GM23248 (cell line): ENCODE data around the gene KRT84. TPM values are rescaled to one million over a fixed set of nuclear protein-coding genes. Genes with fewer than 3 reads are reported as not detected.

Source experiments
- DNase-seq: peaks from one replicate; pipeline ENCODE4 v3.0.0-alpha.2; 2015
- H2AFZ ChIP-seq: fragments of 200-600 bp; sonication (generic); 2 replicates; pipeline ENCODE4 v1.6.1; 2016; ENCODE audit warnings: antibody characterized with exemption
- H3F3A ChIP-seq: fragments of 200-600 bp; sonication (generic); 2 replicates; pipeline ENCODE4 v1.6.1; 2016; ENCODE audit warnings: mild to moderate bottlenecking, antibody characterized with exemption, mixed run types; ENCODE audit not compliant: insufficient read depth
- H3K27ac ChIP-seq: fragments of 200-600 bp; sonication (generic); 2 replicates; pipeline ENCODE4 v1.5.1; 2016; ENCODE audit warnings: mild to moderate bottlenecking
- H3K27me3 ChIP-seq: fragments of 200-600 bp; sonication (generic); replicated peaks from 2 replicates; pipeline ENCODE4 v1.6.1; 2016; ENCODE audit warnings: mild to moderate bottlenecking; ENCODE audit not compliant: insufficient read depth
- H3K36me3 ChIP-seq: fragments of 200-600 bp; sonication (generic); 2 replicates; pipeline ENCODE4 v1.6.1; 2016; ENCODE audit warnings: low read depth, mild to moderate bottlenecking
- H3K4me1 ChIP-seq: fragments of 200-600 bp; sonication (generic); 2 replicates; pipeline ENCODE4 v1.6.1; 2016; ENCODE audit warnings: mild to moderate bottlenecking; ENCODE audit not compliant: insufficient read depth
- H3K4me2 ChIP-seq: fragments of 200-600 bp; sonication (generic); one replicate; pipeline ENCODE4 v1.6.1; 2016; ENCODE audit warnings: mild to moderate bottlenecking; ENCODE audit not compliant: unreplicated experiment
- H3K4me3 ChIP-seq: fragments of 200-600 bp; sonication (generic); 2 replicates; pipeline ENCODE4 v1.5.1; 2016; ENCODE audit warnings: mild to moderate bottlenecking
- H3K79me2 ChIP-seq: fragments of 200-600 bp; sonication (generic); 2 replicates; pipeline ENCODE4 v1.6.1; 2016; ENCODE audit warnings: mild to moderate bottlenecking; ENCODE audit not compliant: insufficient read depth
- H3K9ac ChIP-seq: fragments of 200-600 bp; sonication (generic); 2 replicates; pipeline ENCODE4 v1.6.1; 2016; ENCODE audit warnings: mild to moderate bottlenecking
- H3K9me2 ChIP-seq: fragments of 200-600 bp; sonication (generic); 2 replicates; pipeline ENCODE4 v1.6.1; 2016; ENCODE audit warnings: mixed run types, mild to moderate bottlenecking, moderate library complexity; ENCODE audit not compliant: insufficient read depth
- H3K9me3 ChIP-seq: fragments of 200-600 bp; sonication (generic); one replicate; pipeline ENCODE4 v1.6.1; 2017; ENCODE audit warnings: low read depth
- H4K20me1 ChIP-seq: fragments of 200-600 bp; sonication (generic); 2 replicates; pipeline ENCODE4 v1.6.0; 2016; ENCODE audit not compliant: insufficient read depth
- EZH2 ChIP-seq: fragments of 200-600 bp; sonication (generic); IDR thresholded peaks from 2 replicates; pipeline ENCODE4 v1.6.1; 2018; ENCODE audit warnings: antibody characterized with exemption, mild to moderate bottlenecking; ENCODE audit not compliant: insufficient read depth, poor library complexity, severe bottlenecking
- EZH2phosphoT487 ChIP-seq: fragments of 200-600 bp; sonication (generic); IDR thresholded peaks from 2 replicates; pipeline ENCODE4 v1.6.1; 2018; ENCODE audit warnings: antibody characterized with exemption, moderate library complexity, mild to moderate bottlenecking, low read depth; ENCODE audit not compliant: insufficient read depth
- WGBS, 2 experiments: methylation state at CpG; one replicate each; pipeline ENCODE4 v1.1.6; 2015 to 2017; ENCODE audit warnings: low lambda C conversion rate in 2 of 2, low coverage in 1 of 2; ENCODE audit errors: missing lambda C conversion rate in 2 of 2; 5-methylcytosine and 5-hydroxymethylcytosine counted together
- in situ Hi-C: fragments of 300-500 bp; cut with MboI; formaldehyde crosslinking; loops from 2 replicates; pipeline ENCODE4 v1.15.0; 2020
- polyA plus RNA-seq: library from polyadenylated mRNA; unstranded; fragments of >200 nt; fragmentation: Nextera tagmentation; extraction: Ambion mirVana; gene quantifications from 2 replicates; pipeline ENCODE4 v1.2.1, GENCODE V29; 2016
- total RNA-seq: library from RNA; depleted of rRNA; stranded (reverse); fragments of >200 nt; shearing (Covaris generic); gene quantifications from 2 replicates; pipeline ENCODE4 v1.2.3, GENCODE V29; 2014

Gene KRT84
- total and polyA plus RNA-seq, 2 experiments from 2014 or later, result not detected

DNA sequence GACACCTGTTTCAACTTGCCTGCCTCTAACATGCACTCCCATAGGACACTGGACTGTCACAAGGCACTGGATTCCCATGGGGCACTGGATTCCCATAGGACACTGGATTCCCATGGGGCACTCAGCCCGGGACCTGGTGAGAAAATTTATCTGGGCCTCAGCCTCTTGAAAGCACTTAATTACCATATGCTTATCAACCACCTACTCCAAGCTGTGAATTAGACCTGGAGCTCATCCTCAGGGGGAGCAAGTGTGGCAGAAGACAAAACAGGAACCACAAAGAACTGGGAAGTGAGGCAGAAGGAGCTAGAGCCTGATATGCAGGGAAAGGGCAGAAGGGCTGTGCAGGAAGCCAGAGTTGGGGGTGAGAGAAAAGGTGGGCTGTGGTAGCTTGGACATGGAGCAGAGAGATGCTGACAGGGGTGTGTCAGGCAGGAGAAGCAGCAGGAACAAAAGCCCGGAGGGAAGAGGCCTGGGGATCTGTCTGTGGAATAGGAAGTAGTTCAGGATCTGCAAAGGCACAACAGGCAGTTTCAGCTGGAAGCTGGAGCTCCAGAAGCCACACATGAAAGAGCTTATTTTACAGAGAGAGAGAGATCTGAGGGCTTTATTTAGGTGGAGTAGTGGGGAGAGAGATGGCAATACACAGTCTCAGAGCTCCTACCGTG lies 17.6 kb upstream of the KRT84 start:
- H3K9ac ChIP-seq, result no peak overlapping the region
- H3K9me3 ChIP-seq, result no peaks in the 10 kb centered on the region
- in situ Hi-C loops, result no loop called here
- no peak for TF ChIP-seq EZH2
- TF ChIP-seq EZH2phosphoT487, result no peak
- H3K9me2 ChIP-seq, result no peaks in the 10 kb centered on the region
- H4K20me1 ChIP-seq, result no peaks in the 10 kb centered on the region
- H3K27me3 ChIP-seq, result peaks cover 6% of the 10 kb centered on the region
- H3F3A ChIP-seq, result no peaks in the 10 kb centered on the region
- H3K4me2 ChIP-seq, result no peak overlapping the region
- H2AFZ ChIP-seq, result no peak overlapping the region
- H3K79me2 ChIP-seq, result no peaks in the 10 kb centered on the region
- DNase-seq, result no peak
- no peak overlapping the region for H3K4me3 ChIP-seq
- H3K4me1 ChIP-seq, result no peaks in the 10 kb centered on the region
- 55 to 61% methylated on average over 3 of the region's 3 CpGs for WGBS, 2 experiments
- H3K27ac ChIP-seq, result no peak overlapping the region
- no peaks in the 10 kb centered on the region for H3K36me3 ChIP-seq

DNA sequence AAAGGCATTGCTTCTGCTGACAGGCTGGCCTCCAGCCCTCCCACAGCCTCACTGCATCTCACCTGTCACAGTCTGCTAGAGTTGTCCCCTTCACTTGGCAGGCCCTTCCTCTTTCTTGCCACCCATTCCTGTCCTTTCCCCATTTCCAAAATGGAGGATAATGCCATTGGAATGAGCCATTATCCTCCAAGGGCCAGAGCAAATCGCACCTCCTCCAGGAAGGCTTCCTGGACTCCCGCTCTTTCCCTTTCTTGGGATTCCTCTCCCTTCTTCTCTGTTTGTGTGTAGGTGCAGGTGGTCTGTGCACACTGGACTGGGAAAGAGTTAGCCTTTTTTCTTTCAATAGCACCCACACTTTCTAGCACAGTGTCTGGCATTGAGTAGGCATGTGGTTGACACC lies 16.9 kb upstream of the KRT84 start:
- no peak for TF ChIP-seq EZH2phosphoT487
- no peak for TF ChIP-seq EZH2
- Histone ChIP-seq H3K9ac (no peak overlapping the region), H3K27me3 (peaks cover 13% of the 10 kb centered on the region), H3K79me2 (no peaks in the 10 kb centered on the region), H3K9me2 (no peaks in the 10 kb centered on the region), H3K4me3 (no peak overlapping the region), H3K4me2 (no peak overlapping the region), H2AFZ (no peak overlapping the region), H3K9me3 (no peaks in the 10 kb centered on the region), H3F3A (no peaks in the 10 kb centered on the region), H4K20me1 (no peaks in the 10 kb centered on the region), H3K27ac (no peak overlapping the region), H3K4me1 (no peaks in the 10 kb centered on the region), H3K36me3 (no peaks in the 10 kb centered on the region)
- no peak for DNase-seq
- WGBS, 2 experiments, result 88 to 91% methylated on average over 2 of the region's 2 CpGs
- in situ Hi-C loops, result no loop called here

DNA sequence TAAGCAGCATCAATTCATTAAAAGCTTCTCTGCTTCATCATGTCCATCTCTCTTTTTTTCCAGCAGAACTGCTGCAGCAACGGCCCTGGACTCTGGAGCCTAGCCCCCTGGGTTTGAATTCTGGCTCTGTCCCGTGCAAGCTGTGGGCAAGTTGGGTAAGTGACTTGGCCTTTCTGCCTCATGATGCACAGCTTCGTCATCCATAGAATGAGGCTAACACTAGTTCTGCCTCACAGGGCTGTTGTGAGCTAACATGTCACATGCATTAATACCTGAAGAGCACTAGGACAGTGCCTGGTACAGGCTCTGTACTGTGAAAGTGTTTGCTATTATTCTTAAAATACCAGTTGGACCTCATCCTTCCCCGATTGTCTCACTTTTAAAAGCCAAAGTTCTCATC lies 16.5 kb upstream of the KRT84 start:
- Histone ChIP-seq H3K4me1 (no peaks in the 10 kb centered on the region), H3K9me2 (no peaks in the 10 kb centered on the region), H3F3A (no peaks in the 10 kb centered on the region), H3K79me2 (no peaks in the 10 kb centered on the region), H3K27me3 (peaks cover 17% of the 10 kb centered on the region), H4K20me1 (no peaks in the 10 kb centered on the region), H3K9ac (no peak overlapping the region), H2AFZ (no peak overlapping the region), H3K36me3 (no peaks in the 10 kb centered on the region), H3K4me2 (no peak overlapping the region), H3K4me3 (no peak overlapping the region), H3K27ac (no peak overlapping the region), H3K9me3 (no peaks in the 10 kb centered on the region)
- DNase-seq, result peak; percentile 54
- TF ChIP-seq EZH2phosphoT487 (no peak), EZH2 (no peak)
- in situ Hi-C loops, result no loop called here
- WGBS, 2 experiments, result 59 to 65% methylated on average over 4 of the region's 4 CpGs

DNA sequence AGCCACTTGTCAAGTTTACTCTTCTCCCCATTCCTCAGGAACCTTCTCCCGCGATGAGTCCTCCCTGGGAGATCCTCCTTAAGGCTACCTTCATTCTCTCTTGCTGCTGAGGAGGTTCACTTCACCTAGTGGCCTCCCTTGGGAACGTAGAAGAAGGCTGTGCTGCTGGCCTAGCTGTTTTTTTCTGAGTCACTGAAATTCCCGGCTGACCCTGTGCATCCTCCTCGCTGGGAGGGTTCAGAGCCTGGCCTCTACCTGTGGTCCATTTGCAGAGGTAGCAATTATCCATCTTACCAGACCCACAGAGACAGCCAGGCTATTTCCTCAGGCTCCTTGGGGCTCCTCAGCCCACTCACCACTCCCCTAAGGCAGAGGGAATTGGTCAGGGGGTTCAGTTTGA lies 16.1 kb upstream of the KRT84 start:
- H3K27me3 ChIP-seq, result peaks cover 20% of the 10 kb centered on the region

DNA sequence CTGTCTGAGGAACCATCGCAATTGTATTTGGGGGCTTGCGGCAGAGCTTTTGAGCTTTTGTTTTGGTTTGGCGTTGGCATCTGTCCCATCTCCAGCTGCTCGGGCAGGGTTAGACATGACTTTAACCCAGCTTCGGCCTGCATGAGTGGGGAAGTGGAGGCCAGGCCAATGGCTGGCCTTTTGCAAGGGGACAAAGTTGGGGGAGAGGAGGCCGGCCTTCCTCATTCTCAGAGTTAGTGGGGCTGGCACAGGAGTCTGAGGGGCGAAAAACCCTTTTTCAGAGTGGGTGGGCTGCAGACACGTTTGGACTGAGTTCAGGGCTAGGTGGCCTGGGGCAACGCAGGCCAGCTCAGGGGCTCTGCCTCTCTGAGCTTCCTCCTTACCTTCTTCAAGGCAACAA lies 15.5 kb upstream of the KRT84 start:
- no peak overlapping the region for H3K27ac ChIP-seq
- peaks cover 24% of the 10 kb centered on the region for H3K27me3 ChIP-seq
- no peaks in the 10 kb centered on the region for H3K36me3 ChIP-seq
- no peaks in the 10 kb centered on the region for H4K20me1 ChIP-seq
- H3F3A ChIP-seq, result no peaks in the 10 kb centered on the region
- no peaks in the 10 kb centered on the region for H3K4me1 ChIP-seq
- no peak overlapping the region for H2AFZ ChIP-seq
- no peaks in the 10 kb centered on the region for H3K79me2 ChIP-seq
- H3K4me3 ChIP-seq, result no peak overlapping the region
- no peaks in the 10 kb centered on the region for H3K9me2 ChIP-seq
- in situ Hi-C loops, result no loop called here
- TF ChIP-seq EZH2phosphoT487 (no peak), EZH2 (no peak)
- H3K4me2 ChIP-seq, result no peak overlapping the region
- no peak for DNase-seq
- no peak overlapping the region for H3K9ac ChIP-seq
- H3K9me3 ChIP-seq, result no peaks in the 10 kb centered on the region
- WGBS, 2 experiments, result 74 to 79% methylated on average over 9 of the region's 9 CpGs

More for the DNA sequence above, 16.1 kb upstream of the KRT84 start:
- peak; percentile 32 for DNase-seq
- Histone ChIP-seq H3K4me2 (no peak overlapping the region), H3K9ac (no peak overlapping the region), H3K9me3 (no peaks in the 10 kb centered on the region), H3K4me3 (no peak overlapping the region), H3K36me3 (no peaks in the 10 kb centered on the region), H3K79me2 (no peaks in the 10 kb centered on the region), H4K20me1 (no peaks in the 10 kb centered on the region), H2AFZ (no peak overlapping the region), H3K9me2 (no peaks in the 10 kb centered on the region), H3K27ac (no peak overlapping the region), H3K4me1 (no peaks in the 10 kb centered on the region), H3F3A (no peaks in the 10 kb centered on the region)
- TF ChIP-seq EZH2, result no peak
- no peak for TF ChIP-seq EZH2phosphoT487
- 70 to 75% methylated on average over 5 of the region's 5 CpGs for WGBS, 2 experiments
- in situ Hi-C loops, result no loop called here
